GM18505 (cell line): ENCODE results near the gene GPRC5C.
A peak's percentile ranks its signal among the peaks of the same experiment; 100 is the strongest.

Experiments used
- ATAC-seq: cut with Tn5 transposase; IDR thresholded peaks from one replicate; pipeline ENCODE4 v1.9.1; 2021; ENCODE audit not compliant: unreplicated experiment
- POLR2A ChIP-seq: IDR thresholded peaks from 4 replicates; pipeline ENCODE4 v1.6.1; 2011; ENCODE audit warnings: borderline replicate concordance; ENCODE audit not compliant: insufficient read depth, insufficient read length; ENCODE audit errors: extremely low read depth

The GPRC5C gene

GRCh38 chr17:74414510-74414909 is 17.4 kb upstream of the GPRC5C start:
- TF ChIP-seq POLR2A = no peak
- ATAC-seq = no peak

GRCh38 chr17:74415608-74416396 is 16.1 kb upstream of the GPRC5C start:
- no peak for TF ChIP-seq POLR2A

GRCh38 chr17:74417178-74418045 is 14.5 kb upstream of the GPRC5C start:
- TF ChIP-seq POLR2A = no peak
- ATAC-seq = no peak

More at GRCh38 chr17:74415608-74416396, 16.1 kb upstream of the GPRC5C start:
- no peak for ATAC-seq

- no peak for ATAC-seq
- no peak for TF ChIP-seq POLR2A
Observed at GRCh38 chr17:74419928-74420411, 11.9 kb upstream of the GPRC5C start.

- no peak for ATAC-seq
- no peak for TF ChIP-seq POLR2A
Observed at GRCh38 chr17:74424117-74424516, 7.8 kb upstream of the GPRC5C start.

GRCh38 chr17:74424657-74425056 is 7.2 kb upstream of the GPRC5C start:
- ATAC-seq = no peak
- no peak for TF ChIP-seq POLR2A

- ATAC-seq = no peak
- no peak for TF ChIP-seq POLR2A
Observed at GRCh38 chr17:74426551-74427047, 5.3 kb upstream of the GPRC5C start.

- no peak for TF ChIP-seq POLR2A
Observed at GRCh38 chr17:74427048-74427762, 4.7 kb upstream of the GPRC5C start.

GRCh38 chr17:74427763-74428153 is 4.1 kb upstream of the GPRC5C start:
- ATAC-seq = no peak
- TF ChIP-seq POLR2A = no peak

More at GRCh38 chr17:74427048-74427762, 4.7 kb upstream of the GPRC5C start:
- no peak for ATAC-seq

- TF ChIP-seq POLR2A = no peak
- peak; percentile 22 for ATAC-seq
Observed at GRCh38 chr17:74429604-74430384, 2.1 kb upstream of the GPRC5C start.

GRCh38 chr17:74430385-74430705 is 1.5 kb upstream of the GPRC5C start:
- ATAC-seq = no peak

More at GRCh38 chr17:74430385-74430705, 1.5 kb upstream of the GPRC5C start:
- TF ChIP-seq POLR2A = no peak
